Measurements from ENCODE around the gene MYH6.

DNA sequence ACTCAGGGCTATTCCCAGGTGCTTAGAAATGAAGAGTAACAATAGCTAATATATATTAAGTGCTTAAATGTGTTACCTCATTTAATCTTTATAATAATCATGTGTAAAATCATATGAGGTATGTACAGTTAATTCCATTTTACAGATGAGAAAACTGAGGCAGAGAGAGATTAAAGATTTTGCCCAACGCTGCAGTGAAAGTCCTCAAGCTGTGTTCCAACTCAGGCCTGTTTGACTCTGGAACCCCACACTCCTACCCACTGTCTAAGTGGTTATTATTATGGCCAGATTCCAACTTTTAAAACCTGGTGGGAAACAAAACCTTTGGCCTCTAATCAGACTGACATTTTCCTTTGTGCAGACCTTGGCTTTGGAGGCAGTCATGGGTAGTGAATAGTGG is 21.1 kb downstream of the MYH6 start:
- TF ChIP-seq, protein P1, sequence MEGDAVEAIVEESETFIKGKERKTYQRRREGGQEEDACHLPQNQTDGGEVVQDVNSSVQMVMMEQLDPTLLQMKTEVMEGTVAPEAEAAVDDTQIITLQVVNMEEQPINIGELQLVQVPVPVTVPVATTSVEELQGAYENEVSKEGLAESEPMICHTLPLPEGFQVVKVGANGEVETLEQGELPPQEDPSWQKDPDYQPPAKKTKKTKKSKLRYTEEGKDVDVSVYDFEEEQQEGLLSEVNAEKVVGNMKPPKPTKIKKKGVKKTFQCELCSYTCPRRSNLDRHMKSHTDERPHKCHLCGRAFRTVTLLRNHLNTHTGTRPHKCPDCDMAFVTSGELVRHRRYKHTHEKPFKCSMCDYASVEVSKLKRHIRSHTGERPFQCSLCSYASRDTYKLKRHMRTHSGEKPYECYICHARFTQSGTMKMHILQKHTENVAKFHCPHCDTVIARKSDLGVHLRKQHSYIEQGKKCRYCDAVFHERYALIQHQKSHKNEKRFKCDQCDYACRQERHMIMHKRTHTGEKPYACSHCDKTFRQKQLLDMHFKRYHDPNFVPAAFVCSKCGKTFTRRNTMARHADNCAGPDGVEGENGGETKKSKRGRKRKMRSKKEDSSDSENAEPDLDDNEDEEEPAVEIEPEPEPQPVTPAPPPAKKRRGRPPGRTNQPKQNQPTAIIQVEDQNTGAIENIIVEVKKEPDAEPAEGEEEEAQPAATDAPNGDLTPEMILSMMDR (CRISPR knock-in tag; IDR thresholded peaks at IDR 0.05): no peak
- TF ChIP-seq TAF1 (CRISPR knock-in tag; IDR thresholded peaks at IDR 0.05) (no peak), RFX5 (IDR thresholded peaks at IDR 0.05; ENCODE audit: low read depth, low read length) (no peak), HIVEP1 (CRISPR knock-in tag; IDR thresholded peaks at IDR 0.05) (no peak), KMT2A (CRISPR knock-in tag; IDR thresholded peaks at IDR 0.05) (no peak)
- TF ChIP-seq, protein P2, sequence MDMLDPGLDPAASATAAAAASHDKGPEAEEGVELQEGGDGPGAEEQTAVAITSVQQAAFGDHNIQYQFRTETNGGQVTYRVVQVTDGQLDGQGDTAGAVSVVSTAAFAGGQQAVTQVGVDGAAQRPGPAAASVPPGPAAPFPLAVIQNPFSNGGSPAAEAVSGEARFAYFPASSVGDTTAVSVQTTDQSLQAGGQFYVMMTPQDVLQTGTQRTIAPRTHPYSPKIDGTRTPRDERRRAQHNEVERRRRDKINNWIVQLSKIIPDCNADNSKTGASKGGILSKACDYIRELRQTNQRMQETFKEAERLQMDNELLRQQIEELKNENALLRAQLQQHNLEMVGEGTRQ (IDR thresholded peaks at IDR 0.05; ENCODE audit: low read depth, low read length): no peak
- TF ChIP-seq, protein P2 (CRISPR knock-in tag; IDR thresholded peaks at IDR 0.05; ENCODE audit: borderline replicate concordance): no peak
- TF ChIP-seq, protein P3, sequence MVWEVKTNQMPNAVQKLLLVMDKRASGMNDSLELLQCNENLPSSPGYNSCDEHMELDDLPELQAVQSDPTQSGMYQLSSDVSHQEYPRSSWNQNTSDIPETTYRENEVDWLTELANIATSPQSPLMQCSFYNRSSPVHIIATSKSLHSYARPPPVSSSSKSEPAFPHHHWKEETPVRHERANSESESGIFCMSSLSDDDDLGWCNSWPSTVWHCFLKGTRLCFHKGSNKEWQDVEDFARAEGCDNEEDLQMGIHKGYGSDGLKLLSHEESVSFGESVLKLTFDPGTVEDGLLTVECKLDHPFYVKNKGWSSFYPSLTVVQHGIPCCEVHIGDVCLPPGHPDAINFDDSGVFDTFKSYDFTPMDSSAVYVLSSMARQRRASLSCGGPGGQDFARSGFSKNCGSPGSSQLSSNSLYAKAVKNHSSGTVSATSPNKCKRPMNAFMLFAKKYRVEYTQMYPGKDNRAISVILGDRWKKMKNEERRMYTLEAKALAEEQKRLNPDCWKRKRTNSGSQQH (CRISPR knock-in tag; IDR thresholded peaks at IDR 0.05; ENCODE audit: low read depth): no peak
- TF ChIP-seq, protein P4, sequence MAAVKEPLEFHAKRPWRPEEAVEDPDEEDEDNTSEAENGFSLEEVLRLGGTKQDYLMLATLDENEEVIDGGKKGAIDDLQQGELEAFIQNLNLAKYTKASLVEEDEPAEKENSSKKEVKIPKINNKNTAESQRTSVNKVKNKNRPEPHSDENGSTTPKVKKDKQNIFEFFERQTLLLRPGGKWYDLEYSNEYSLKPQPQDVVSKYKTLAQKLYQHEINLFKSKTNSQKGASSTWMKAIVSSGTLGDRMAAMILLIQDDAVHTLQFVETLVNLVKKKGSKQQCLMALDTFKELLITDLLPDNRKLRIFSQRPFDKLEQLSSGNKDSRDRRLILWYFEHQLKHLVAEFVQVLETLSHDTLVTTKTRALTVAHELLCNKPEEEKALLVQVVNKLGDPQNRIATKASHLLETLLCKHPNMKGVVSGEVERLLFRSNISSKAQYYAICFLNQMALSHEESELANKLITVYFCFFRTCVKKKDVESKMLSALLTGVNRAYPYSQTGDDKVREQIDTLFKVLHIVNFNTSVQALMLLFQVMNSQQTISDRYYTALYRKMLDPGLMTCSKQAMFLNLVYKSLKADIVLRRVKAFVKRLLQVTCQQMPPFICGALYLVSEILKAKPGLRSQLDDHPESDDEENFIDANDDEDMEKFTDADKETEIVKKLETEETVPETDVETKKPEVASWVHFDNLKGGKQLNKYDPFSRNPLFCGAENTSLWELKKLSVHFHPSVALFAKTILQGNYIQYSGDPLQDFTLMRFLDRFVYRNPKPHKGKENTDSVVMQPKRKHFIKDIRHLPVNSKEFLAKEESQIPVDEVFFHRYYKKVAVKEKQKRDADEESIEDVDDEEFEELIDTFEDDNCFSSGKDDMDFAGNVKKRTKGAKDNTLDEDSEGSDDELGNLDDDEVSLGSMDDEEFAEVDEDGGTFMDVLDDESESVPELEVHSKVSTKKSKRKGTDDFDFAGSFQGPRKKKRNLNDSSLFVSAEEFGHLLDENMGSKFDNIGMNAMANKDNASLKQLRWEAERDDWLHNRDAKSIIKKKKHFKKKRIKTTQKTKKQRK (IDR thresholded peaks at IDR 0.05; ENCODE audit: low read length): no peak
